Ectodermal cell (in vitro differentiated cells): ENCODE measurements around the gene FNBP1.

Experiments
- H3K27ac ChIP-seq: 2 replicates; pipeline ENCODE4 v1.7.0; 2013; ENCODE audit warnings: mild to moderate bottlenecking, low read depth, low read length; ENCODE audit not compliant: insufficient read depth, poor library complexity, severe bottlenecking
- H3K27me3 ChIP-seq: 2 replicates; pipeline ENCODE4 v1.7.0; 2013; ENCODE audit warnings: mild to moderate bottlenecking, low read length; ENCODE audit not compliant: insufficient read depth, control insufficient read depth, poor library complexity, severe bottlenecking
- H3K36me3 ChIP-seq: one replicate; pipeline ENCODE4 v1.7.0; 2013; ENCODE audit warnings: low read length; ENCODE audit not compliant: control insufficient read depth, insufficient read depth
- H3K4me1 ChIP-seq: one replicate; pipeline ENCODE4 v1.7.0; 2013; ENCODE audit warnings: low read length; ENCODE audit not compliant: control insufficient read depth, insufficient read depth
- H3K4me3 ChIP-seq: 2 replicates; pipeline ENCODE4 v1.7.0; 2013; ENCODE audit warnings: low read depth, low read length, control low read depth; ENCODE audit not compliant: insufficient read depth
- H3K9me3 ChIP-seq: 2 replicates; pipeline ENCODE4 v1.7.0; 2013; ENCODE audit warnings: mild to moderate bottlenecking, low read length, moderate library complexity; ENCODE audit not compliant: control insufficient read depth
- WGBS, 2 experiments: methylation state at CpG; one replicate each; pipeline ENCODE4 v1.1.7; 2013; ENCODE audit warnings: missing lambda C conversion rate in 2 of 2; 5-methylcytosine and 5-hydroxymethylcytosine counted together

Gene FNBP1

GRCh38 chr9:130030651-130031127 is 12.3 kb downstream of the FNBP1 start:
- no peak overlapping the region for H3K4me3 ChIP-seq
- no peaks in the 10 kb centered on the region for H3K27me3 ChIP-seq
- H3K4me1 ChIP-seq = no peaks in the 10 kb centered on the region
- H3K27ac ChIP-seq = no peak overlapping the region
- H3K36me3 ChIP-seq = no peaks in the 10 kb centered on the region
- 78 to 88% methylated on average over 3 of the region's 3 CpGs for WGBS, 2 experiments
- H3K9me3 ChIP-seq = no peaks in the 10 kb centered on the region

- H3K9me3 ChIP-seq = no peaks in the 10 kb centered on the region
- WGBS, 2 experiments = 92 to 93% methylated on average over 10 of the region's 10 CpGs
- H3K4me1 ChIP-seq = no peaks in the 10 kb centered on the region
- H3K27ac ChIP-seq = no peak overlapping the region
- no peak overlapping the region for H3K4me3 ChIP-seq
- H3K27me3 ChIP-seq = no peaks in the 10 kb centered on the region
- H3K36me3 ChIP-seq = no peaks in the 10 kb centered on the region
Observed at GRCh38 chr9:130029223-130029973, 13.6 kb downstream of the FNBP1 start.

- no peak overlapping the region for H3K4me3 ChIP-seq
- WGBS, 2 experiments = 95 to 96% methylated on average over 6 of the region's 6 CpGs
- H3K27me3 ChIP-seq = no peaks in the 10 kb centered on the region
- no peak overlapping the region for H3K27ac ChIP-seq
- H3K36me3 ChIP-seq = no peaks in the 10 kb centered on the region
- H3K9me3 ChIP-seq = no peaks in the 10 kb centered on the region
- no peaks in the 10 kb centered on the region for H3K4me1 ChIP-seq
Observed at GRCh38 chr9:130028493-130029222, 14.3 kb downstream of the FNBP1 start.

DNA sequence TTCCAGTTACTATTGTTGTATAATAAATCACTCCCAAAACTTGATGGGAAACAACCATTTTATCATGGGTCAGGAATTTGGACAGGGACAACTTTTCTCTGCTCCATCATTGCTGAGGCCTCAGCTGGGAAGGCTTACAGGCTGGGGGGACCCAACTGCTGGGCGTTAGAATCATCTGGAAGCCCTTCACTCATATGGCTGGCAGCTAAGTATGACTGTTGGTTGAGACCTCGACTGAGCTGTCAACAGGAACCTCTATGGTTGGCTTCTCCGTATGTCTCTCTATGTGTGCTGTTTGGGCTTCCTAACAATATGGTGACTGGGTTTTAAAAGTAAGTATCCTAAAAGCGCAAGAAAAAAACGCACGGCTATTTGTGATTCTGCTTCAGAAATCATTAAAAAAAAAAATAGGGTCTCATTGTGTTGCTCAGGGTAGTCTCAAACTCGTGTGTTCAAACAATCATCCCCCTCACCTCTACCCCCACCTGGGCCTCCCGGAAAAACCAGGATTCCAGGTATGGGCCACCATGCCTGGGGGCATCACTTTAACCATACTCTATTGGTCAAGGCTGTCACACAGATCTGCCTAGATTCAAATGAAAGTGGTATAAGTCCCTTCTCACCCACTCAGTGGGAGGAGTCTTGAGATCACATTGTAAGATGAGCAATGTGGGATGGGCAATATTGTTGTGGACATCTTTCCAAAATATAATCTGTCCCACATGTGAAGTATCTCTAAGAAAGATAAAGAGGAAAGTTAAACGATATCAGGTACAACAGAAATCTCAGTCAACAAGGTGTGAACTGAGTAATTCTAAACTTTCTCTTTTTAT is 15.2 kb downstream of the FNBP1 start:
- Histone ChIP-seq H3K27ac (no peak overlapping the region), H3K27me3 (no peaks in the 10 kb centered on the region), H3K36me3 (no peaks in the 10 kb centered on the region), H3K4me3 (no peak overlapping the region), H3K9me3 (no peaks in the 10 kb centered on the region), H3K4me1 (no peaks in the 10 kb centered on the region)
- WGBS, 2 experiments = 95 to 97% methylated on average over 9 of the region's 9 CpGs

GRCh38 chr9:130026583-130027340 is 16.2 kb downstream of the FNBP1 start:
- Histone ChIP-seq H3K4me1 (no peaks in the 10 kb centered on the region), H3K27ac (no peak overlapping the region), H3K4me3 (no peak overlapping the region), H3K27me3 (no peaks in the 10 kb centered on the region), H3K36me3 (no peaks in the 10 kb centered on the region), H3K9me3 (no peaks in the 10 kb centered on the region)
- 85 to 90% methylated on average over 2 of the region's 2 CpGs for WGBS, 2 experiments

DNA sequence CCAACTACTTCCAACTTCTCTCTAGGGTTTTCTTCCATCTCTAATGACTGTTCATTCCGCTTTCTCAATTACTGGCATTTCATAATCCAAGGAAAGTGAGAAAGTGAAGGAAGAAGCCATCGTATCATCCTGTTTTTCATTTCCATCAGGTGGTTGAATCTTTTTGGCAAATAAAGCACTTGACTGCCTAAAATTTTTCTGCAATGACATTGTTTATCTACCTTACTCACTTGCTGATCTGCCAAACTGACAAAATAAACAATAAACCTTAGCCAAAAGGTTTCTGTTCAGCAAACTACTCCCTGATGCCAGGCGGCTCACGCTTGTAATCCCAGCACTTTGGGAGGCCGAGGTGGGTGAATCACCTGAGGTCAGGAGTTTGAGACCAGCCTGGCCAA is 18.4 kb downstream of the FNBP1 start:
- H3K36me3 ChIP-seq = no peaks in the 10 kb centered on the region
- no peaks in the 10 kb centered on the region for H3K4me1 ChIP-seq
- no peak overlapping the region for H3K4me3 ChIP-seq
- H3K9me3 ChIP-seq = no peaks in the 10 kb centered on the region
- H3K27me3 ChIP-seq = no peaks in the 10 kb centered on the region
- H3K27ac ChIP-seq = no peak overlapping the region
- 77 to 95% methylated on average over 5 of the region's 5 CpGs for WGBS, 2 experiments

GRCh38 chr9:130023994-130024596 is 18.9 kb downstream of the FNBP1 start:
- Histone ChIP-seq H3K27me3 (no peaks in the 10 kb centered on the region), H3K27ac (no peak overlapping the region), H3K4me1 (no peaks in the 10 kb centered on the region), H3K4me3 (no peak overlapping the region), H3K36me3 (no peaks in the 10 kb centered on the region), H3K9me3 (no peaks in the 10 kb centered on the region)
- WGBS, 2 experiments = 90 to 93% methylated on average over 3 of the region's 3 CpGs

GRCh38 chr9:130023144-130023787 is 19.7 kb downstream of the FNBP1 start:
- WGBS, 2 experiments = 89 to 92% methylated on average over 7 of the region's 7 CpGs
- Histone ChIP-seq H3K27ac (no peak overlapping the region), H3K4me1 (no peaks in the 10 kb centered on the region), H3K27me3 (no peaks in the 10 kb centered on the region), H3K36me3 (no peaks in the 10 kb centered on the region), H3K9me3 (no peaks in the 10 kb centered on the region), H3K4me3 (no peak overlapping the region)

DNA sequence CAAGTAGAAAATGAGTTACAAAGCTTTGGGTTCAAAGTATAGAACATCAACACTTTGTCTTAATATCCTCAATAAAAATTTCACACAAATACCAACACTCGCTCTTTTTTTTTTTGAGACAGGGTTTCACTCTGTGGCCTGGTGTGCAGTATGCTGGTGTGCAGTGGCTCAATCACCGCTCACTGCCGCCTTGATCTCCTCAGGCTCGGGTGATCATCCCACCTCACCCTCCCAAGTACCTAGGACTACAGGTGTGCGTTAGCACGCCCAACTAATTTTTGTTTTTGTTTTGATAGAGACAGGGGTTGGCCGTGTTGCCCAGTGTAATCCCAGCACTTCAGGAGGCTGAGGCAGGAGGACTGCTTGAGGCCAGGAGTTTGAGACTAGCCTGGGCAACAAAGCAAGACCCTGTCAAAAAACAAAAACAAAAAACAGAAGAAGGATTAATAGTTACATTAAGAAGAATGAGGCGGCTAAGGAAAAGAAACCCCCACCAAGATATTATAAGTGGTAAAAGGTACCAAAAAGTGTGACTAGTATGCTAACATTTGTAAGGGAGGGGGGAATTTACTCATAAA is 20.3 kb downstream of the FNBP1 start:
- Histone ChIP-seq H3K4me1 (no peaks in the 10 kb centered on the region), H3K4me3 (no peak overlapping the region), H3K36me3 (no peaks in the 10 kb centered on the region), H3K27ac (no peak overlapping the region), H3K27me3 (no peaks in the 10 kb centered on the region), H3K9me3 (no peaks in the 10 kb centered on the region)
- WGBS, 2 experiments = 83 to 86% methylated on average over 7 to 8 of the region's 8 CpGs
